ENCODE measurements around the gene KCNK1.
A peak's percentile ranks its signal among the peaks of the same experiment; 100 is the strongest.
"Not testable (repeated sequence)": the region's sequence is repeated elsewhere in the genome, so short reads cannot be mapped to it uniquely, and the experiment has no call there.

KCNK1 gene

GRCh38 chr1:233605205-233605604 lies 8.7 kb upstream of the KCNK1 start:
- TF ChIP-seq, protein P1, sequence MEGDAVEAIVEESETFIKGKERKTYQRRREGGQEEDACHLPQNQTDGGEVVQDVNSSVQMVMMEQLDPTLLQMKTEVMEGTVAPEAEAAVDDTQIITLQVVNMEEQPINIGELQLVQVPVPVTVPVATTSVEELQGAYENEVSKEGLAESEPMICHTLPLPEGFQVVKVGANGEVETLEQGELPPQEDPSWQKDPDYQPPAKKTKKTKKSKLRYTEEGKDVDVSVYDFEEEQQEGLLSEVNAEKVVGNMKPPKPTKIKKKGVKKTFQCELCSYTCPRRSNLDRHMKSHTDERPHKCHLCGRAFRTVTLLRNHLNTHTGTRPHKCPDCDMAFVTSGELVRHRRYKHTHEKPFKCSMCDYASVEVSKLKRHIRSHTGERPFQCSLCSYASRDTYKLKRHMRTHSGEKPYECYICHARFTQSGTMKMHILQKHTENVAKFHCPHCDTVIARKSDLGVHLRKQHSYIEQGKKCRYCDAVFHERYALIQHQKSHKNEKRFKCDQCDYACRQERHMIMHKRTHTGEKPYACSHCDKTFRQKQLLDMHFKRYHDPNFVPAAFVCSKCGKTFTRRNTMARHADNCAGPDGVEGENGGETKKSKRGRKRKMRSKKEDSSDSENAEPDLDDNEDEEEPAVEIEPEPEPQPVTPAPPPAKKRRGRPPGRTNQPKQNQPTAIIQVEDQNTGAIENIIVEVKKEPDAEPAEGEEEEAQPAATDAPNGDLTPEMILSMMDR (conservative IDR thresholded peaks at IDR 0.05; ENCODE audit: low read depth) = no peak
- DNase-seq (ENCODE audit: low spot score) = no peak
- ChIA-PET POLR2A (ENCODE audit: low non-redundant PET) (no interaction called here), CTCF (interaction anchor here (0.6 kb wide), 1 partner anchor 166 kb away, joined by 4 read pairs; no protein-coding TSS in a partner anchor)
- no peak overlapping the region for H3K27ac ChIP-seq

DNA sequence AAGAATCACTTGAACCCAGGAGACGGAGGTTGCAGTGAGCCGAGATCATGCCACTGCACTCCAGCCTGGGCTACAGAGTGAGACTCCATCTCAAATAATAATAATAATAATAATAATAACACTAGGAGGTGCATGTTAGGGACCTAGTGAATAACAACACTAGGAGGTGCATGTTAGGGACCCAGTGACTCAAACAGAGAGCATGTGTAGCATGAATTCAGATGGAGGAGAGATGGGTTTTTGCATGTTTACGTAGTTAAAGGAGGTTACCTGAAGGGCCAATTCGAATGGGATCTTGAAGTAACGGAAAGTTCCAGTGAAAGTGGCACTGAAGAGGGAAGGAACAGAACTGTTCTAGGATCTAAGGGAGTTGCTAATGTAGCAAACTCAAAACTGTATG lies 7.1 kb upstream of the KCNK1 start:
- DNase-seq (ENCODE audit: low spot score) = no peak
- H3K27ac ChIP-seq = no peak overlapping the region
- ChIA-PET CTCF (no interaction called here), POLR2A (ENCODE audit: low non-redundant PET) (no interaction called here)
- TF ChIP-seq, protein P1 (conservative IDR thresholded peaks at IDR 0.05; ENCODE audit: low read depth) = no peak

DNA sequence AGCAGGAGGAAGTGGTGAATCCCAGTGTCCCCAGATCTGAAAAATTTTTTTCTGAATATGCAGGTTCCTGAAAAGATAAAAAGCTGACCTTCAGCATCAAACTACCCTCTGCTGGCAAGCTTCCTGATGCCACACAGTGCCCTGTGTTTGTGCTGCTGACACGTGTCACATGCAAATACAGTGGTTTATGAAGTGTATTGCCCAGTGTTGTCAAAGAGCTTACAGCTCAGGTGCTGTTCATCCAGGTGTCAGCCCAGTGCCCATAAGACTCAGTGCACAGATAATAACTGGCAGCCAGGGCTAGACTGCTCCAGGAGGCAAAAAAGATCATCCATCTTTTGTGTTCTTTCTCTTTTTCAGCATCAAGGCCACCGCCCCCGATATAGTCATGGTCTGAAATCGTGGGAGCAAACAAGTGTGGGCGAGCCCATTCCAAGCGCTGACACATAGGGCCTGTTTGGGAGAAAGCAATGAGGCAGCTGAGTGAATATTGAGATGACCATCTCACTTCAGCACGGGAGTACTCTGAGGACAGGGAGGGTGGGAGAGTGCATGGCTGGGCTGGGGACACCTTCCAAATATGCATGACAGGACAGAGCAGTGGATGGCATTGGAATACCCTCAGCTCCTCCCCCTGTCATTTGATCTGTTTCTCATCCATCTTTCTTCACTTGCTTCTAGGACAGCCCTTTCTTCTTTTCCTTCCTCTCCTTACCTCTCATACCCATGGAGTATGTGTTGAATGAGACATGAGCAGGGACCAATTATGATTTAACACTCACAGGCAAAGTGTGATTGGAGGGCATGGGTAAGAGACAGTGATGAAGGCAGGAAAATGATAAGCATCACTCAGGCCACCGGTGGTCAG lies 6.4 kb upstream of the KCNK1 start:
- TF ChIP-seq, protein P1 (conservative IDR thresholded peaks at IDR 0.05; ENCODE audit: low read depth) = no peak
- ChIA-PET CTCF (interaction anchor here (0.6 kb wide), 1 partner anchor 630 kb away, joined by 5 read pairs; no protein-coding TSS in a partner anchor), POLR2A (ENCODE audit: low non-redundant PET) (no interaction called here)
- no peak overlapping the region for H3K27ac ChIP-seq
- peak; percentile 44 for DNase-seq (ENCODE audit: low spot score)

DNA sequence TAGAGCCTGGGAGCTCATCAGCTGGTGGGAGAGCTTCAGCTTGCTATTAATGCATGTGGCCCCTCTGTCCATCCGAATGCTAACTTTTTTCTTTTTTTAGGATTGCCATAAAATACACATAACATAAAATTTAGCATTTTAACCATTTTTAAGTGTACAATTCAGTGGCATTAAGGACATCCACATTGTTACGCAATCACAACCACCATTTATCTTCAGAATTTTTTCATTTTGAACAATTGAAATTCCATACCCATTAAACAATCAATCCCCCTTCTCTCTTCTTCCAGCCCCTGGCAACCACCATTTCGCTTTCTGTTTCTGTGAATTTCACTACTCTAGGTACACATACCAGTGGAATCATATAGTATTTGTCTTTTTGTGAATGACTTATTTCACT lies 4.9 kb upstream of the KCNK1 start:
- no peak for DNase-seq (ENCODE audit: low spot score)
- CTCF ChIA-PET = no interaction called here

DNA sequence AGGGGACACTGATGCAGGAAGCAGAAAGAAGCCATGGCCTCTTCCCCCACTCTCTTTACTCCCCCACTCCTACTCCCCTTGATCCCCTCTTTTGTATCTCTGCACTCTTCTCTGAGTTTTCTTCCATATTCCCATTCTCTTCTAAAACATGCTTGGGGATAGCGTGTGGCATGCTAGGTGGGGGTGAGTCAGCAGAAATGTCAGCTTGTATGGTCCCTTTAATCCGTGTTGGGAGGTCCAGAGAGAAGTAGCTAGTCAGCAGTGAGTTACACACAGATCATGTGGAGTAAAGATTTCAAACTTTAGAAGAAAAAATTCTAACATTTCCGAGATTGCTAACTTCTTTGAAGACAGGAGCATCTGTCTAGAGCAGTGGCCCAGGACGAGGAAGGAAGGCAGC lies 4.0 kb upstream of the KCNK1 start:
- no peak for DNase-seq (ENCODE audit: low spot score)
- ChIA-PET POLR2A (ENCODE audit: low non-redundant PET) (no interaction called here), CTCF (no interaction called here)
- H3K27ac ChIP-seq = no peak overlapping the region
- TF ChIP-seq, protein P1 (conservative IDR thresholded peaks at IDR 0.05; ENCODE audit: low read depth) = no peak

More for the DNA sequence above, 4.9 kb upstream of the KCNK1 start:
- POLR2A ChIA-PET (ENCODE audit: low non-redundant PET) = no interaction called here
- H3K27ac ChIP-seq = no peak overlapping the region
- TF ChIP-seq, protein P1 (conservative IDR thresholded peaks at IDR 0.05; ENCODE audit: low read depth) = no peak

DNA sequence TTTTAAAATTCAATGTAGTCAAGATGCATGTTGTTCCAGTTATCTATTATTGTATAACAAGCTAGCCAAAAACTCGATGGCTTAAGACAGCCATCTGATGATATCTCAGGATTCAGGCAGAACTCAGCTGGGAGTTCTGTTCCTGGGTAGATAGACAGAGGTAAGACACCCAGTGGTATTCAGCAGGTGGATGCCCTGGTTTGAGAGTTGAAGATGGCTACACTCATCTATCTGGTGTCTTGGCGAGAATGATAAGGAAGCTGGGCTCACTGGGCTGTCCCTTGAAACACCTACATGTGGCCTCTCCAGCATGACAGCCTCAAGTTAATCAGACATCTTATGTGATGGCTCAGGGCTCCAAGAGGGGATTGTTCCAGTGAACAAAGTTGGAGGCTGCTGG lies 3.3 kb upstream of the KCNK1 start:
- ChIA-PET CTCF (no interaction called here), POLR2A (ENCODE audit: low non-redundant PET) (no interaction called here)
- DNase-seq (ENCODE audit: low spot score) = no peak
- H3K27ac ChIP-seq = no peak overlapping the region
- TF ChIP-seq, protein P1 (conservative IDR thresholded peaks at IDR 0.05; ENCODE audit: low read depth) = no peak

- CTCF ChIA-PET; H3K27ac ChIP-seq; POLR2A ChIA-PET (ENCODE audit: low non-redundant PET); DNase-seq (ENCODE audit: low spot score): not testable (repeated sequence)
Observed at GRCh38 chr1:233611363-233611762, 2.5 kb upstream of the KCNK1 start.
